Hematopoietic multipotent progenitor cell treated with erythropoietin and hydrocortisone succinate and interleukin-3 and kit ligand, for 15 days (in vitro differentiated cells): ENCODE data around the gene KHNYN.

Experiments
- DNase-seq: peaks from one replicate; pipeline ENCODE4 v3.0.0-alpha.2; 2015; ENCODE audit warnings: low spot score

The KHNYN gene

DNA sequence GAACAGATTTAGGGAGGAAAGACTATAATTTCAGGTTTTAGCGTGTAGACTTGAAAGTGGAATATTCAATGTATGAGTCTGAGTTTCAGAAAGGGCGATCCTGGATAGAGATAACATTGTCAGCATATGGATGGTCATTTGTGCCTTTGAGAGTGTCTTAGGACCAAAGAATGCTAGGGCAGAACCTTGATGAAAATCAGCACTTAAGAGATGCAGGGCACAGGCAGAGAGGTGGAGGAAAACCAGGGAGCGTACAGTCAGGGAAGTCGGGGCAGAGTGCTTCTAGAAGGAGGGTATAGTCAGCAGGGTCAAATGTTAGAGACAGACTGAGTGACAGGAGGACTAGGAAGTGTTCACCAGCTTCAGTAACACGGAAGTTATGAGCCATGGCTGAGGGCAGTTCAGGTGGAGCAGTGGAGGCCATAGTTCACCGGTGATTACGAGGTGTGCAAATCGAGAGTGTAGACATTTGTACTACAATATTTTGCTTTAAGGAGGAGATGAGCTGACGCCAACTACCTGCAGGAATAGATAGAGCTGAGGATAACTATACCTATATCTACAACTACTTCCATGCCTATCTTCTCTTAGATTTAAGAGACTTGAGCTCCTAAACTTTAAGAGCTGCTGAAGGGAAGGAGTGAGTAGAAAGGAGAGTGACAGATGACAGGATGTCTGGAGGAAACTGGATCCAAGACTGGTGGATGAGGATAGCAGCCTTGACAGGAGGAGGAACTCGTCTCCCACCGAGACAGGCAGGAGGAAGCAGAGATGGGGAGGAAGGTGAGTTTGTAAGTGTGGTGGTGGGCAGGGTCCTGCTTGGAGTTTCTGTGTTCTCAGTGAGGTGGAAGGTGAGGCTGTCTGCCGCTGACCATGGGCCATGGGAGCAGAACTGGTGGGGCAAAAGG lies 6.8 kb upstream of the KHNYN start:
- no peak for DNase-seq

DNA sequence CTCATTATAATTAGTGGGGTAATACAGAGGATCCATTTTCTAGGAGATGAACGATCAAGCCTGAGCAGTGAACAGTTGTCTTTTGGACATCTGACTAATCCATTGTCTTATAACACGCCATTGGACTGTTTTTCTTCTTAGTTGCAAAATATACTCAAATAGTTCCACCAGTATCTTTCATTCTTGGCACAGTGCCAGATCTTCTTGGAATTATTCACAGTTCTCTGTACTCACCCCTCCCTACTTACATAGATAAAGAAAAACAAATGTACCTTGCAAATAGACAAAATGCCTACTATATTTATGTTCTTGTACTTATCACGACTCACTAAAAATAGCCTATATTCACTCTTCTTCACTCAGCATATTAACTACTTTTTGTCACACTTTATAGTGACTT lies 4.0 kb upstream of the KHNYN start:
- peak; percentile 94 for DNase-seq

DNA sequence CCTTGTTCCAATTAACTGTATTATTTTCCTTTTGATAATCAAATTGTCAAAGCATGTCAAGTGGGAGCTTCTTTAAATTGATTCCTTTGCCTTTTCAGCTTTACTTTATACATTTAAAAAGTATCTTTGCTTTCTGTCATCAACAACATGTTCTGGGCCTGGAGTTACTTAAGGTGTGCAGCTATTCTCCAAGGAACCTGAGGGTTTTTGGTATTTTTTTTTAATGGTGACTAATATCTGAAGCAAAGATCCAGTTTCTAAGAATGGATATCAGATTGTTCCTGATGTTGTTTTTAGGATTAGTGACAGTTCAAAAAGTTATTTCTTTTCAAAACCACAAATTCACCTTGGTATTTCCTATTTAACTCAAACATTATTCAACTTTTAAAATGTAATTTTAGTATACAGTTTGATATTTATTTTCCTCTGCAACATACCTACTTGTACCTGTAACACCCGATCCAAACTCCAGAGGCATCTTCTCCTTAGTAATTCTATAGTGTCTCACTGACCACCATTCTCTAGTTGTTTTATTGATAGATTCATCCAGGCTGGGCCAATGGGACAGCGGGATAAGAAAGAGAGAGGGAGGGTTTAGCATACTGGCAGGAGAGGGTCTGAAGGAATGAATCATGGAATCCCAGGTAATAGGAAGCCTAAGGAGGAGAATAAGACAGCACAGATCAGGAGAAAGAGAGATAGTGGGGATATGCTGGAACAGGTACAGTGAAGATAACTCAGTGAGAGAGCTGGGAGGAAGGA lies 3.4 kb upstream of the KHNYN start:
- DNase-seq, result peak; percentile 21

DNA sequence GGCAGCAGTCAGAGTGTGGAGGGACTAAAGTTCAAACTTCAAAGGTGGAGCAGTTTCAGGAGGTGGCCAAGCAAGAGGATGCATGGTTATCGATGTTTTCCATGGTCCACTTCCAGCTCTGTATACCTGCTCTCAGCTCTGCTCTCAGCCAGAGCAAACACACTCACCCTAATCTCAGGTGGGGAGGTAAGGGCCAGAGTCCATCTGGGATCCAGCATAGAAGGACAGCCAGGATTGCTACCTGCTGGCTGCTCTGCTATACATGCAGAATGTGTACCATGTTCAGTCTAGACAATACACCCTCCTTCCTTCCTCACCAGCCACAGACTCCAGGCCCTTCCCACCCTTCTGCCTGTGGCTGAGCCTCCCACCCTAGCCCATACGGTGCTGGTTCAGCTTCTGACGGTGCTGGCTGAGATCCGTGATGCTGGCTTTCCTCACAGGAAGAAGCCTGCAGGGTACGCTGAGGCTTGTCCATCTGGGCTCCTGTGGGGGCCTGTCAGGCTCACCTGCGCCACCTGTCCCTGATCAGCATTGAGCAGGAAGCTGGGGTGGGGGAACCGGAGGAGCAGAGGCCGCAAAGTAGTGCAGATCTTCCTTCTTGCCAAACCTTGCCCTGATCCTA lies 2.7 kb upstream of the KHNYN start:
- DNase-seq, result no peak

DNA sequence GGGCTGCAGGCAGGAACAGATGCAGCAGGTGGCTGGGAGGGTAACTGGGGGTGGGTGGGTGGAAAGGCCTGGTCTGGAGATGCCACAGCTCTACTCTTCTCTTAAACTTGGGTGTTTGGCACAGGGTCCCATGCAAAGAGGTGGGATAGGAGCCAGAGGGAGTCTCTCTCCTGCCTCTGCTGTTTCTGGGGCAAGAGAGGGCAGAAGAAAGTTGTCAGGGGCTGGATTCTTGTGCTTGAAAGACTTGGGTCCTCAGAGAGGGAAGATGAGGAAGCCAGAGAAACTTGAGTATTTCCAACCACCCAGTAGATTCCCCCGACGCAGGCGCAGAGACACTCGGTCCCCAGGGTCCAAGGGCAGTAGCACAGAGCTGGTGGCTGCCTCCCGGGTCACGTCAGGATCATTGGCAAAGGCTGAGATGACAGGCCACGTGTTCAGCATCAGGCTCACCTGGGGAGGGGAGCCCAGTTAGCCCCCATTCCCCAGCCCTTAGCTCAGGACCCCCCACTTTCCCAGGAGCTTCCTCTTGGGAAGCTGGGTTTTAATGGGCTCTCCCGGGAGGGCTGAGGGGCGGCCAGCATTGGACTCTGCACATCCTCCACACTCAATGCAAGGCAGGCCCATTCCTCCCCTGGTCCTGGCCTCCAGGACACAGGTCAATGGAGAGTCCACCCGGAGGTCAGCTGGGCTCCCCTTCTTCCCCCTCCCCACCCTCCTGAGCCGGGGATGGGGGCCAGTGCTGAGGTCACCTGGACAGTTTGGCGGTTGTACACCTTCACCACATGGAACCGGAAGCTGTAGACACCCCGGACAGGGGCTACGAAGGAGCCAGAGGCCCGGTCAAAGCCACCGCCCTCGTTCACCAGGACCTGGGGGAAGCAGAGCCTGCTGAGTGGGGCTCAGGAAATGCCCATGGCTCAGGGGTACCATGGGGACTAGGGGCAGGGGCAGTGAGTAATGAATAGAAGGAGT lies 1.9 kb upstream of the KHNYN start:
- no peak for DNase-seq

DNA sequence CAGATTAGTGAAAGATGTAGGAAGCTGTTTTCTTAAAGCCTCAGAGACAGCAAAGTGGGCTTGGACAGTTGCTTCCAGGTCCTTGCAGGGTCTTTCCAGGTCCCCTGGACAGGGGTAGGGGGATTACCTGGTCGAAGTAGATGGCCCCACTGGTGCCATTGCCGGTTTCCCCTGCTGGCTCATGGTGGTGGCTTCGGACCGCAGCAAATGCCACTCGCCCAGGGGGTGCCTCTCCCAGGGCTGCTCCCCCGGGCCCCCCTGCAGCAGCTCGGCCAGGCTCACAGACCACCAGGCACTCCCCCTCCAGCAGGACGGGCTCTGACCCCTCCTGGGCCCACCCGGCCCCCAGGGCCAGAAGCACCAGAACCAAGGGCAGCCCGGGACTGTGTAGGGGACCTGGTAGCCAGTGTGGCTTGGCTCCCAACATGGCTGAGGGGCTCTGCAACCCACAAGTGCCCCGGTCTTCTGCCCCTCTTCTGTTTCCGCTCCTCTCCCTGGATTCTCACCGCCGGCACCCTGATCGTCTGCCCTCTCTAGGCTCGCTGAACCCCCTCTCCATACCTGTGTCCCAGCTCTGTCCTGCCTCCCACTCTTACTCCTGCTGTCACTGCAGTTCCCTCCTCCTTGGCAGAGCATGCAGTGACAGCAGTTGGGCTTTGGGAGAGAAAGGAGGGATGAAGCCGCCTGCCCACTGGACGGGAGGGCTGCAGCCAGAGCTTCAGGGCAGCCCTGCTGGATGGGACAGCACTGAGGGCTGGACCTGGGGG lies 943 bp upstream of the KHNYN start:
- no peak for DNase-seq

DNA sequence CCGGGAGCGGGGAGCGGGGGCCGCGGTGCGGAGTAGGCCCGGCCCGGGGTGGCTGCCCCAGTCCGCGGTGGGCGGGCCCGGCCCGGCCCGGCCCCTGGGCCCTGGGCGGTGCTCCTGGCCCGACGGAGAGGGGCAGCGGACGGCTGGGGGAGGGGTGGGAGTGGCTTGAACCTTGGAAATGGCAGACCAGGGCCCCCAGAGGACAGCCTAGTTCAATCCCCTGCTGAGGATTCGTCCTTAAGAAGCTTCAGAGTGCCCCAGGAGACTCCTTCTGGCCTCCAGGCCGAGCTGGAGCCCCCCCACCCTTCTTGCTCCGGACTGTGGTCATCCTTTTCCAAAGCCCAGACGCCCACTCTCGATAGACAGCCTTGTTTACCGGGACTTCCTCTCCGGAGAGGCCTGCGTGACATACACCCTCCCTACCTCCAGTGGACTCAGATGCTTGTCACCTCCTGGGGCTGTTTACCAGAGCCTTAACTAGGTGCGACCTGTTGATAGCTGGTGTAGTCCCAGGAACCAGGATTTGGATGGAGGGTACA lies 458 bp downstream of the KHNYN start:
- DNase-seq, result peak; percentile 73

DNA sequence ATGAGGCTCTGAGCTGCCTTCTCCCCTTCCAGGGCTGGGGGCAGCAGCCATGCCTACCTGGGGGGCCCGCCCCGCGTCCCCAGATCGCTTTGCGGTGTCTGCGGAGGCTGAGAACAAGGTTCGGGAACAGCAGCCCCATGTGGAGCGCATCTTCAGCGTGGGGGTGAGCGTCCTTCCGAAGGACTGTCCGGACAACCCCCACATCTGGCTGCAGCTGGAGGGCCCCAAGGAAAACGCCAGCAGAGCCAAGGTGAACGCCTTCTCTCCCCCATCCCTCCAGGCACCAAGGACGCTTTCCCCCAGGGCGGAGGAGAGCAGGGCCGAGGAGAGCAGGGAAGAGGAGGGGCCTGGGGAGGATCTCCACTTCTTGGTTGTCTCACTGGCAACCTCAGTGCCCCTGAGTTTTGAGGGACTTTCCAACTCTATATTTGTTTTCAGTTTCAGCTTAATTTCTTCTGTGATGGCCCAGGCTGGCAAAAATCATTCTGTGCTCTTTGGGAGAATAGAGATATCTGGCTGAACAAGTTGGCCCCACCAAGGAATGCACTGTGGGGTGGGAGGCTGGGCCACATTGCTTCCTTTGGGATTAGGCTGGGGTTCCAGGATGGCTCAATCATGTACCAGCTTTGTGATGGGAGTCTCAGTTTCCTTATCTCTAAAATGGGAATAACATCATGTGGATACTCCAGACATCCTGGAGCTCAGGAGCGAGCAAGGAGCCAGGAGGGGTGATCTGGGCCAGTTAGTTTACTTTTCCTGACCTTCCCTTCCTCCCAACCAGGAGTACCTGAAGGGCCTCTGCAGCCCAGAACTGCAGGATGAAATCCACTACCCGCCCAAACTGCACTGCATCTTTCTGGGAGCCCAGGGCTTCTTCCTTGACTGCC lies 1.2 kb downstream of the KHNYN start:
- peak; percentile 57 for DNase-seq

DNA sequence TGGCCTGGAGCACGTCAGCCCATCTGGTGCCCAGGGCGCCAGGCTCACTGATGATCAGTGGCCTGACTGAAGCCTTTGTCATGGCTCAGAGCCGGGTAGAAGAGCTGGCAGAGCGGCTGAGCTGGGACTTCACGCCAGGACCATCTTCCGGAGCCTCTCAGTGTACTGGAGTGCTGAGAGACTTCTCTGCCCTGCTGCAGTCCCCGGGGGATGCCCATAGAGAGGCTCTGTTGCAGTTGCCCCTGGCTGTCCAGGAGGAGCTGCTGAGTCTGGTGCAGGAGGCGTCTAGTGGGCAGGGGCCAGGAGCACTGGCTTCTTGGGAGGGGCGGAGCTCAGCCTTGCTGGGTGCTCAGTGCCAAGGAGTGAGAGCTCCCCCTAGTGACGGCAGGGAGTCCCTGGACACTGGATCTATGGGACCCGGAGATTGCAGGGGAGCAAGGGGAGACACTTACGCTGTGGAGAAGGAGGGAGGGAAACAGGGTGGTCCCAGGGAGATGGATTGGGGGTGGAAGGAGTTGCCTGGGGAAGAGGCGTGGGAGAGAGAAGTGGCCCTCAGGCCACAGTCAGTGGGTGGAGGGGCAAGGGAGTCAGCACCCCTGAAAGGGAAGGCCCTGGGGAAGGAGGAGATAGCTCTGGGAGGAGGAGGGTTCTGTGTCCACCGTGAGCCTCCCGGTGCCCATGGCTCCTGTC lies 2.0 kb downstream of the KHNYN start:
- peak; percentile 96 for DNase-seq

DNA sequence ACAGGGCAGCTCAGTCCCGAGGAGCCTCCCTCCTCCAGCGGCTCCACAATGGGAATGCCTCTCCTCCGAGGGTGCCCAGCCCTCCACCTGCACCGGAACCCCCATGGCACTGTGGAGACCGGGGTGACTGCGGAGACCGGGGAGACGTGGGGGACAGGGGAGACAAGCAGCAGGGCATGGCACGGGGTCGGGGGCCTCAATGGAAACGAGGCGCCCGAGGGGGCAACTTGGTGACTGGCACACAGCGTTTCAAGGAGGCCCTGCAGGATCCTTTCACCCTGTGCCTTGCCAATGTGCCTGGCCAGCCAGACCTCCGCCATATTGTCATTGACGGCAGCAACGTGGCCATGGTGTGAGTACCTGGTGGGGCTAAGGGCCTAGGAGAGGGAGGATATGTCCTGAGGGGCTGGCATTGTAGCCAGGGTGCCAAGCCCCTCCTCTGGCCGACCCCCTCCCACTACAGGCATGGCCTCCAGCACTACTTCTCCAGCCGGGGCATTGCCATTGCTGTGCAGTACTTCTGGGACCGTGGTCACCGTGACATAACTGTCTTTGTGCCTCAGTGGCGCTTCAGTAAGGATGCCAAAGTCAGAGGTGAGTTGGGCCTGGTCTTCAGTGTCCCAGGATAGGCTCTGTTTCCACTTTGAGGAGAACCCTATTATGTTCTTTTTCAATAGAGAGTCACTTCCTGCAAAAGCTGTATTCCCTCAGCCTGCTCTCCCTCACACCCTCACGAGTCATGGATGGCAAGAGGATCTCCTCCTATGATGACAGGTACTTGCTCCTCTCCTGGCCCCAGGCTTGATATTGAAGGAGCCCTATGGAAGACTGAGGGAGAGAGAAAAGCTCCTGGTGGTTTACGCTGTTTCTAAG lies 2.7 kb downstream of the KHNYN start:
- no peak for DNase-seq

DNA sequence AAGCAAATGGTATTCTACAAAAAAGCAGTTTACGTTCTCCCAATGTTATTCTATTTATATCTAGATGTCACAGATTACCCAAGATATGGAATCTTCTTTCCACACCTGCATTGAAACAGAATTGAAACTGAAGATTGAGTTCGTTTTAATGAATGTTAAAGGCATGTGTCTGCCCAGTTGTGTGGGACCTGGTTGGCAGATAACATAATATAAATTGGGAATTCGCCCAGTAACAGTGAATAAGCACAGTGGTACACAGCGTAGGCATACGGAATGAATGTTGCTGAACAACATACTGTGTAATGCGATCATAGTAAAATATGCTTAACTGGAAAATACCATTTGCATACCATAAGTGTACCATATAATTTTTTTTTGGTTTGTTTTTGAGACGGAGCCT lies 4.3 kb downstream of the KHNYN start:
- DNase-seq, result peak; percentile 91

DNA sequence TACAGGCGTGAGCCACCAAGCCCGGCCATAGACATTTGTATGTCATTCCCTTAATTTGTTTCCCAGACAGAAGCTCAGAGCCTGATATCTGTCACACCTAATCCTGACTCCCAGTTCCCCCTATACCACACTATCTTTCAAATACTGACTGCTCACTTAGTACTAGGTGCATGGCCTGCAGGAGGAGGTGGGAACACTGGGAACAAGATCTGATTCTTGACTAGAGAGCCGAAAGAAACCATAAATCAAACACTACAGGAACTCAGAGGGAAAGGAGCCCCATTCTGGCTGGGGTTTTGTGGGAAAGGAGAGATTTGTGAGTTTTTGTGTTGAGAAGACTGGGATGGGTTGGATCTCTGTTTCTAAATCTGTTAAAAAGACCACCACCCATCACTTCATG lies 4.9 kb downstream of the KHNYN start:
- no peak for DNase-seq

DNA sequence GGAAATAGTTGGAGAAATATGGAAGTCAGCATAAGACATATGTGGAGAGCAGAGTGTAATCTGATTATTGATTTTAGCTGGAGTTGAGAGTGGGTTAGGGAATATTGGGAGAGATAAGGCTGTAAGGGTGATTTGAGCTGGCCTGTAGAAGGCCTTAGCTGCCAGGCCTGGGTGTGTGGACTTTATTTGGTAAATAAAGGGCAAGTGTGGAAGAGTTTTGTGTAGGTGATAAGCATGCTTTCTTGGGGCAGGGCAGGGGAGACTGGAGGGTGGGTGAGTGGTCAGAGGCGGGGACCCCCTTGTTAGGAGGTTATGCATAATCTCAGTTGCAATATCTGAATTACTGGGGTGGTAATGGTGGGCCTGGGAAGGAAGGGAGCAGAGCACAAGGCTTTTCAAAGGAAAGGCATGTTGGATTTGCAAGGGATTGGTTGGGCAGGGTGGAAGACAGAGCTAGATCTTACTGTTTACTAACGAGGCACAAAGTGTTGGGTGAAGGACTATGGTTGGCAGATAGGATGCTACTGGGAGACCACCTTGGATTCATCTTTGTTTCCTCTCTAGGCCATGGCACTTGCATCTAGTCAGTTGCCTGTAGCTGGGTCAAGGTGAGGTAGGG lies 5.5 kb downstream of the KHNYN start:
- DNase-seq, result no peak

DNA sequence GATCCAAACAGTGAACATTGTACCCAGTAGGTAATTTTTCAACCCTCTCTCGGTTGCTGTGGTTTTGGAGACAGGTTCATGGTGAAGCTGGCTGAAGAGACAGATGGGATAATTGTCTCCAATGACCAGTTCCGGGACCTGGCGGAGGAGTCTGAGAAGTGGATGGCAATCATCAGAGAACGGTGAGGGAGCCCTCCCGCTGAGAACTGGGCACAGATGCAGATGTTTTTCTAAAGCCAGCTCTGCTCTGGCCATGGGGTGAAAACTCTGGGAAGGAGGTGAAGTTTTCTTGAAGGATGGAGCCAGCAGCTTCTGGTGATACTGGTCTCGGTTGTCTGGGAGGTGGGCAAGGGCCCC lies 6.2 kb downstream of the KHNYN start:
- no peak for DNase-seq

DNA sequence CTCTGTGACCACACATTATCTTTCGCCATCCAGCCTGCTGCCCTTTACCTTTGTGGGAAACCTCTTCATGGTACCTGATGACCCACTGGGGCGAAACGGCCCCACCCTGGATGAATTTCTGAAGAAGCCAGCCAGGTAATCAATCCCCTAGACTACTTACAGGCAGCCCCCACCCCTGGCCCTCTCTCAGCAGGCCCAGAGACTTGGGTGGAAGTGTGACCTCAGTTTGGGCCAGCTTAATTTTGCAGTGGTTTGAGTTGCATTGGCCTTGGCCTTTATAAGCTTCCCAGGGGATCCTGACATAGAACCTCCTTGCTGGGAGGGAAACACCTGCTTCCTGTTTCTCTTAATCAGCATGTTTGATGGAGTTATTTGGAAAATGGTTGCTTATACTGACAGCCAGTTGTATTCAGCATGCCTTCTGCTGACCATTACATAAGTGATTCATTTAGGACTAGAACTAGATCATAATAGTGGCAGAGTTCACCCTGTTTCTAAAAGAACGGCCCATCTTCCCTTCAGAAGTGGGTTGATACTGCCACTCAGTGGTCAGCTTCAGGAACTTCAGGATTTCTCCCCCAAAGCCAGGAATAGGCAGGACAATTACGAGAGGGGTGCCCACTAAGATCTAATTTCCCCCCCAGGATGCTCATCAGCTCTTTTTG lies 6.7 kb downstream of the KHNYN start:
- peak; percentile 82 for DNase-seq

DNA sequence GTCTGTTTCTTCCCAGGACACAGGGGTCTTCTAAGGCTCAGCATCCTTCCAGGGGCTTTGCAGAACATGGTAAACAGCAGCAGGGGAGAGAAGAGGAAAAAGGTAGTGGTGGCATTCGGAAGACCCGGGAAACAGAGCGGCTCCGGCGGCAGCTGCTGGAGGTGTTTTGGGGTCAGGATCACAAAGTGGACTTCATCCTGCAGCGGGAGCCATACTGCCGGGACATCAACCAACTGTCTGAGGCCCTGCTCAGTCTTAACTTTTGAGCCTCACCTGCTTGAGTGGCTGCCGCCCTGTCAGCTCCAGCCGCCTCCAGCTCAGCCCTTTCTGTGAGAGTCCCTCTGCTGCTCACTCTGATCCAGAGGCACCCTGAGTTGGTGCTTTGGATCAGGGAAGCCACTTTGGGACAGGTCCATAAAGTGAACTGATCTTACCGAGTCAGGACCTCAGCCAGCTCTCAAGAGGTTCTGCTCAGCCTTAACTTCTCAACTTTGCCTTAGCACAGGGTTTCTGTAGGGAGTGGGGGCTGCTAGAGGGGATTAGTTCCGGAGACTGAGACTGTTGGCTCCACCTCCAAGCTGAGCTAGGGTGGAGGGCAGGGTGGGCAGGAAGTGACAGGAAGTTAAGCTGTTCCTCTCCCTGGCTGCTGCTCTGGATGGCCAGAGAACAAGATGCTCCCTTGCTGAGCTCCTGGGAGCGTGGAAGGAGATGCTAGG lies 7.4 kb downstream of the KHNYN start:
- no peak for DNase-seq

DNA sequence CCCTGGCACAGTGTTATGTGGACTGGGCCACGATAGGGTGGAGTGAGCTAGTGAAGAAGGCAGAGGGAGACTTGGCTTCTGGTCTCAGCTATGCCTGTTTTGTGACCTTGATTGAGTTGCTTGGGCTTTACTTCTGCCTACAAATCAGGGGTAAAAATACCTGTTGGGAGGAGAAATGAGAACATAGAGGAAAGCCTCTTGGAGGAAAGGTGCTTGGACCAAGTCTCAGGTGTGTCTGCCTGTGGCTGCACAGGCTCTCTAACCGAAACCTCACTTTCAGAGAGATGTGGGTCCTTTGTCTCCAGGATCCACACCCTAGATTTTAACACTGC lies 7.9 kb downstream of the KHNYN start:
- no peak for DNase-seq
